Measurements from ENCODE around the gene RHCG. TPM values are rescaled to one million over a fixed set of nuclear protein-coding genes. Genes with fewer than 3 reads are reported as not detected.

Gene RHCG
- total RNA-seq, 1 experiment from 2014 or later: 0.28 TPM

- no peak overlapping the region for H3K18ac ChIP-seq (ENCODE audit: insufficient read length, low read depth, low read length)
- no peaks in the 10 kb centered on the region for H3K23me2 ChIP-seq (ENCODE audit: insufficient read length, low read depth, low read length, poor library complexity, severe bottlenecking)
- H2AFZ ChIP-seq (ENCODE audit: low read length): no peak overlapping the region
- H2AK5ac ChIP-seq (ENCODE audit: insufficient read length, low read length): no peak overlapping the region
- H3T11ph ChIP-seq (ENCODE audit: low read length): no peak overlapping the region
- H3K79me2 ChIP-seq (ENCODE audit: insufficient read depth, low read length): no peaks in the 10 kb centered on the region
- no peak overlapping the region for H4K8ac ChIP-seq (replicated peaks; ENCODE audit: insufficient read length, low read depth, low read length)
- H3K4me2 ChIP-seq (ENCODE audit: insufficient read depth, insufficient read length, low read length): no peak overlapping the region
- H3K27ac ChIP-seq (ENCODE audit: insufficient read length, low read depth, low read length): no peak overlapping the region
- Mint-ChIP-seq H3K4me3 (no peak overlapping the region), H3K27ac (no peak overlapping the region), H3K4me1 (peaks cover 6 to 8% of the 10 kb centered on the region in 2 experiments), H3K9me3 (peaks cover 17 to 21% of the 10 kb centered on the region in 2 experiments), H3K27me3 (ENCODE audit: low read depth) (peaks cover 8% of the 10 kb centered on the region), H3K36me3 (ENCODE audit: insufficient read depth in 1 of 3, low read depth in 3 of 3) (peaks cover 2 to 6% (median 6%) of the 10 kb centered on the region in 3 experiments; a peak in 2 of 7 replicates)
- WGBS (ENCODE audit: extremely low coverage, insufficient read length, low lambda C conversion rate): no CpG with 5 or more reads among the region's 4 CpGs
- no peaks in the 10 kb centered on the region for H3K9me3 ChIP-seq (ENCODE audit: control insufficient read depth, low read depth, low read length)
- no peak overlapping the region for H2BK12ac ChIP-seq (ENCODE audit: insufficient read length, low read depth, low read length)
- H3K79me1 ChIP-seq (ENCODE audit: insufficient read depth, low read depth, low read length, poor library complexity, severe bottlenecking): no peaks in the 10 kb centered on the region
- no peak overlapping the region for H3K56ac ChIP-seq (ENCODE audit: insufficient read length, low read depth, low read length)
- H2BK5ac ChIP-seq (ENCODE audit: insufficient read length, low read length): no peak overlapping the region
- no peaks in the 10 kb centered on the region for H4K20me1 ChIP-seq (ENCODE audit: control insufficient read depth, insufficient read depth, insufficient read length)
- DNase-seq: no peak
- no peak overlapping the region for H3K14ac ChIP-seq (ENCODE audit: insufficient read depth, low read length)
- H3K27me3 ChIP-seq (ENCODE audit: insufficient read depth, low read length): no peaks in the 10 kb centered on the region
- no peak overlapping the region for H2BK15ac ChIP-seq (ENCODE audit: low read depth, low read length)
- no peak for TF ChIP-seq CTCF (conservative IDR thresholded peaks at IDR 0.05)
- no peak overlapping the region for H3K23ac ChIP-seq (ENCODE audit: insufficient read length, low read depth, low read length)
- no peak overlapping the region for H4K5ac ChIP-seq (ENCODE audit: insufficient read length, low read depth, low read length)
- no peak overlapping the region for H2BK120ac ChIP-seq (ENCODE audit: low read depth, low read length, poor library complexity, severe bottlenecking)
- no peak overlapping the region for H3K4ac ChIP-seq (ENCODE audit: low read depth, low read length)
- H2BK20ac ChIP-seq (ENCODE audit: low read depth, low read length, poor library complexity, severe bottlenecking): no peak overlapping the region
- H4K91ac ChIP-seq (ENCODE audit: insufficient read length, low read depth, low read length): no peak overlapping the region
- no peak overlapping the region for H3K9ac ChIP-seq (ENCODE audit: extremely low read depth, insufficient read length, low read length)
- 0 out of 2 replicates have a peak, but pooled peaks cover 2% of the 10 kb centered on the region for H3K4me1 ChIP-seq (ENCODE audit: insufficient read depth, low read length)
These were observed 37.6 kb upstream of the RHCG start for GRCh38 chr15:89533861-89534544.

Measured in H9 (cell line).